GM21723 (cell line): ENCODE data around the gene PDRG1.

ENCODE experiments used
- ATAC-seq: cut with Tn5 transposase; IDR thresholded peaks from one replicate; pipeline ENCODE4 v1.9.1; 2021; ENCODE audit warnings: mild to moderate bottlenecking, moderate library complexity; ENCODE audit not compliant: unreplicated experiment

The PDRG1 gene

DNA sequence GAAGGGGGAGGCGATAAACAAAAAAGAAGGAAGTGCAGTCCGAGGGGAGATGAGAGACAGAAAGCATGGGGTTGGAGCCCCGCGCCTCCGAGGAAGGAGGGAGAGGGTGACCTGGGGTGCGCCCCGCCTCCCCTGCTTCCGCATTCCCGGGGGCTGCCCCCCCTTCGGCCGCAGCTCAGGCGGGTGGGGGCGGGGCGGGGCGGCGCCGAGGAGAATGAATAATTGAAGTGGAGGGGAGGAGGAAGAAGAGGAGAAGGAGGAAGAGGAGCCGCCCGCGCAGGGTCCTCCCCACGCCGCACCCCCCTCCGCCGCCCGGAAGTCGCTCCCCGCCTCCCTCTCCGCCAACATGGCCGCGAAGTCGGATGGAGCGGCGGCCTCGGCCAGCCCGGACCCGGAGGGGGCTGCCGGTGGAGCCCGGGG lies 16.0 kb upstream of the PDRG1 start, which contains the start of gene XKR7:
Gene XKR7 (plus strand): TSS at position 322 of the 420 bp plus-strand sequence. CDS start 25 bp downstream, at position 347.
- ATAC-seq = no peak

GRCh38 chr20:31966991-31967655 lies 15.3 kb upstream of the PDRG1 start:
- ATAC-seq = no peak

GRCh38 chr20:31963889-31964288 lies 12.0 kb upstream of the PDRG1 start:
- no peak for ATAC-seq

DNA sequence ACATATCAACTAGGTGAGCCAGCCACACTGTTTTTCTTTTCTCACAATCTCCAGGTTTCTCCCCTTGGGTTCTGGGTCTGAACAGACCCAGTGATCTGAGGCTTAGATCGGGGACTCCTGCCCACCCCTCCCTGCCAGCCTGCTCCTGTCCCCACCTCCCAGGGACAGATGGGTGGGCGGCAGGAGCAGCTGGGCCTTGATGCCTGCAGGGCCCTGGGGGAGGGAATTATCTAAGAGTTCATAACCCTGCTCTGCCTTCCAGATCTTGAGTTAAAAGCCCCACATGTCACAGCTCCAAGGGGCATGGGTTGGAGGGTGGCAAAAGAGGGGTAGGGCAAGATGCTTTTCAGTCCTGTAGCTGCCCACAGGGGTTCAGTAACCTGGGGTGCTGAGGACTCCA lies 10.9 kb upstream of the PDRG1 start:
- ATAC-seq = no peak

GRCh38 chr20:31956556-31957526 lies 5.0 kb upstream of the PDRG1 start:
- ATAC-seq = no peak

DNA sequence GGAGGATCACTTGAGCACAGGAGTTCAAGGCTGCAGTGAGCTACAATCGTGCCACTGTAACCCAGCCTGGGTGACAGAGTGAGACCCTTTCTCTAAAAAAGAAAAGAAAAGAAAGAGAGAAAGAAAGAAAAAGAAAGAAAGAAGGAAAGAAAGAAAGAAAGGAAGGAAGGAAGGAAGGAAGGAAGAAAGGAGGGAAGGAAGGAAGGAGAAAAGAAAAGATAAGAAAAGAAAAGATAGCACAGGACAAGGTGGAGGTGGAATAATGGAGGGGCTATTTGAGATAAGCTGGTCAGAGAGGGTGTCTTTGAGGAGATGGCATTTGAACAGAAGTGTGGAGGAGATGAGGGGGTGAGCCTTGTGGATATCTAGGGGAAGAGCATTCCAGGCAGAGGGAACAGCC lies 2.7 kb upstream of the PDRG1 start:
- ATAC-seq = no peak

DNA sequence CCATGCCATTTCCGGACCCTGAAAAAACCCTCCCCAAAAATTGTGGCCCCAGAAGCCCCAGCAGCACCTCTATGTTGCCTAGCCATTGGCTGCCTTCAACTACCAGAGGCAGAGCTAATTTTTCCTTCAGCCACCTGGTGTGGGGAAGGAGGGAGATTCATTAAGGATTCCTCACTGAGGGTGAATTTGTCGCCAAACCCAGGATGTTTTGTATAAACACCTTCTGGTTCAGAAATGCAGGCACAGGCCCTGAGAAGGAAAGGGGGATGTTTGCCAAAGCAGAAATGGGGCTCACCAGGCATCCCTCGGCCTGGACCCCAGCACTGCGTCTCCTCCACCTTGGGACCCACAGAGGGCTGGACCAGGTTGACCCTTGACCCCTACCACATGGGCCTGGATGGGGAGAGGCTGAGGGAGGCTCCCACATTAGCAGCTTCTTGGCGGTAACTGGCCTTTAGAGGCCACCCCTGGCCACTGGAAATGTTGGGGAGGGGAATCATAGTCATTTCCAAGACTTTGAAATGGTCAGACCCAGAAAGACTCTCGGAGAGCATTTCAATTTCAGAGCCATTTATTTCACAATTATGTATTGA lies 1.8 kb upstream of the PDRG1 start:
- ATAC-seq = no peak

DNA sequence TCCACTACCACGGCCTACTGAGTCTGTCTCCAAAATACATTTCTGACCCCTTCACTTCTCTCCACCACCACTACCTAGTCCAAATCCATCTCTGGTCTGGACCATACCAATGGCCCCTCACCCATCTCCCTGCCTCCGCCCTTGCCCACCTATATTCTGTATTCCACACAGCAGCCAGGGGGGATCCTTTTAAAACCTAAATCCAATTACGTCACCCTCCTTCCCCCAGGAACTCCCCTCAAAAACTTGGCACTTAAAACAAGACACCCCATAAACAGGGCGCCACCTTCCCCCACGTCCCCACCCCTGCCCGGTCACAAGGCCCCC lies 680 bp downstream of the PDRG1 start:
- no peak for ATAC-seq

GRCh38 chr20:31949877-31950646 lies 1.8 kb downstream of the PDRG1 start:
- ATAC-seq = no peak

DNA sequence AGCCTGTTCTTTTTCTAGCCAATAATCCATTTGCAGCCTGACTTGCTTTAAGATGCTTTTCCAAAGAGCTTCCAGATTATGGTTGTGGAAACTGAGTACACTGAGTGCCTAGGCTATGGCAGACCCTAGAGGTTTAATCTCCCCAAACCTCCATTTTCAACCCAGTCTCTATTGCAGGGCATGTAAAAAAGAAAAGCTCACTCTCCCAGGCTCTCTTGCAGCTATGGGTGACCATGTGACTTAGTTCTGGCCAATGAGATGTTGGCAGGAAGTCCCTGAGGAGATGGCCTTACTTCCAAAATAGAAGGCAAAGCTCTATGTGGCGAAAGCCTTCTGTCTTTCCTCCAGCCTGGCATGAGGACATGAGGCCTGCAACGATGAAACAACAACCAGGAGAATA lies 3.8 kb downstream of the PDRG1 start:
- no peak for ATAC-seq

DNA sequence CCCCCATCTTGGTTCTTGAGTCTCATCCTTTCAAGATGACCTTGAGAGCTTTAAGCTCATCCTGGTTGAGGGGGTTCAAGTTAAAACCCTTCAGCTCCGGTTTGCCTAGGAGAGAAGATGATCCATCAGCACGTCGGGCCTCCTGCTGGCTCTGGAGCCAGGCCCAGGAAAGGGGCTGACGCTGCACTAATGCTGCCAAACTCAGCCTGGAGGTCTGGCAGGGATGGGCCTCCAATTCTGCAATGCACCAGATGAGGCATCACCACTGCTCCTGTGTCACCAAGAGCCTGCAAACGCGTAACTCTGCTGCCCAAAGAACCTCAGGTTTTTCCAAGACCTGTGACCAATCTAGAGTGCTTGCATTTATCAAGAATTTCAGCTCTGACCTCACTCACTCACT lies 6.1 kb downstream of the PDRG1 start:
- ATAC-seq = no peak

DNA sequence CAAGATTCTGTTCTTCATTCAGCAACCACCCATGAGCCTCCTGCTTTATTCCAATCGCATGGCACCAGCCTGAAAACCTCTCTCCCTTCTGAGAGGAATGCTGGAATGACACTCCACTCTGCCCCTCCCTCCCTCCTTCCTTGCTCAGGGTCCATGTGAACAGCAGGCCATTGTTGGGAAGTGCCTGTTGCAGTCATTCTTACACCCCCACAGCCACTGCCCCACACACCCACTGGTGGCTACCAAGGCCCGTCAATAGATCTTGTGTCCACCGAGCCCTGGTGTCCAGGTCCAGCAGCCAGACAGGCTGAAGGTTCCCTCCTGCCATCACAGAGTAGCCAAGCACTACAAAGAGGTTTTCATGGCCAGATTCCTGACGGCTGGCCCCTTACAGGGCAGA lies 6.5 kb downstream of the PDRG1 start:
- ATAC-seq = no peak

- no peak for ATAC-seq
Observed at GRCh38 chr20:31943052-31943471, 8.8 kb downstream of the PDRG1 start.

DNA sequence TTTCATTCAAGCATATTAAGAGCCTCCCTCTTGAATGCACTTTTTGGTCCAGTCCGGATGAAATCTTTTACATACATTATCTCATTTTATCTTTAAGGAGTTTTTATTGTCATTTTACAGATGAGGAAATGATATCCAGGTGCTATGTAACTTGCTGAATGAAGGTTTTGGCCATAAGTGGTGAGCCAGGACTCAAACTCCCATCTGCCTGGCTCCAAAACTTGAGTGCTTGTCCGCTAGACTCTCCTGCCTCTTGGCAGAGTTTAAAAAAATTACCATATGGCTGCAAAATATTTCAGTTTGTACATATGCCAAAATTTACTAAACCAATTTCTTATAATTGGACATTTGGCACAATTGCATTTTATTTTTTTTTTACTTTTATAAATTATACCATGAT lies 12.2 kb downstream of the PDRG1 start:
- ATAC-seq = no peak

DNA sequence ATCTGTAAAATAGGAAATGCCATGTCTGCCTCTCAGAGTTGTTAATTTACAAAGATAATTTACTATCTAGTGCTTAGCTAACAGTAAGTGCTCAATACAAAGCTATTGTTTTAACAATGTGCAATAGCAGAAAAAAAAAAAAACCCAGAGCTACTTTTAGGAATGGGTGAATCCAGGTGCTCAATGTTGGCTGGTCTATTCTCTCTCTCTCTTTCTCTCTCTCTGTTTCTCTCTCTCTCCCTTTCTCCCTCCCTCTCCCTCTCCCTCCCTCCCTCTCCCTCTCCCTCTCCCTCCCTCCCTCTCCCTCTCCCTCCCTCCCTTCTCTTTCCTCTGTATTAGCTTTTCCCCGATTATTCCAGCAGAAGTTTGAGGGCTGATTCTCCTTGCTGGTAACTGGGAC lies 14.0 kb downstream of the PDRG1 start:
- ATAC-seq = no peak

GRCh38 chr20:31936420-31936819 lies 15.4 kb downstream of the PDRG1 start:
- no peak for ATAC-seq

- ATAC-seq = no peak
Observed at GRCh38 chr20:31934968-31935764, 16.7 kb downstream of the PDRG1 start.

GRCh38 chr20:31934491-31934890 lies 17.4 kb downstream of the PDRG1 start:
- no peak for ATAC-seq

GRCh38 chr20:31933698-31934097 lies 18.1 kb downstream of the PDRG1 start:
- ATAC-seq = no peak

GRCh38 chr20:31930779-31931178 lies 21.1 kb downstream of the PDRG1 start:
- no peak for ATAC-seq
